Fibroblast of lung (primary cell): Measurements from ENCODE around the gene IL27RA. TPM values are rescaled to one million over a fixed set of nuclear protein-coding genes. Genes with fewer than 3 reads are reported as not detected.

ENCODE experiments used
- DNase-seq, 2 donors: peaks; one replicate each; pipeline versions ENCODE4 v3.0.0 to v3.0.0-alpha.2; 2010; ENCODE audit warnings: low read depth in 2 of 2
- H2AFZ ChIP-seq: 2 replicates; pipeline ENCODE4 v1.5.1; 2012; ENCODE audit warnings: low read length, control low read depth, inconsistent platforms
- H3K27ac ChIP-seq: 2 replicates; pipeline ENCODE4 v1.5.1; 2011; ENCODE audit warnings: low read length, control low read depth; ENCODE audit not compliant: insufficient read depth
- H3K27me3 ChIP-seq: 2 replicates; pipeline ENCODE4 v1.5.1; 2011; ENCODE audit warnings: mild to moderate bottlenecking, low read length; ENCODE audit not compliant: control insufficient read depth, insufficient read depth
- H3K36me3 ChIP-seq: 2 replicates; pipeline ENCODE4 v1.5.1; 2011; ENCODE audit warnings: low read length; ENCODE audit not compliant: control insufficient read depth, insufficient read depth
- H3K4me1 ChIP-seq: 2 replicates; pipeline ENCODE4 v1.5.1; 2011; ENCODE audit warnings: low read length; ENCODE audit not compliant: control insufficient read depth, insufficient read depth; ENCODE audit errors: extremely low read depth
- H3K4me2 ChIP-seq: 2 replicates; pipeline ENCODE4 v1.5.1; 2011; ENCODE audit warnings: low read length, control low read depth; ENCODE audit not compliant: insufficient read depth; ENCODE audit errors: extremely low read depth
- H3K4me3 ChIP-seq, 4 experiments: fragments of 200-600 bp in 1 of 4; sonication (generic) in 1 of 4; replicated peaks in 1 of 4; 2 replicates each; pipeline ENCODE4 v1.5.1; 2011 to 2016; ENCODE audit warnings: low read length in 4 of 4, low read depth in 3 of 4, mild to moderate bottlenecking in 3 of 4, control low read depth in 2 of 4, inconsistent platforms in 1 of 4, mixed read lengths in 1 of 4; ENCODE audit not compliant: insufficient read depth in 1 of 4; ENCODE audit errors: control extremely low read depth in 1 of 4
- H3K79me2 ChIP-seq: 2 replicates; pipeline ENCODE4 v1.5.1; 2012; ENCODE audit warnings: mild to moderate bottlenecking, low read length, inconsistent platforms; ENCODE audit not compliant: control insufficient read depth, insufficient read depth
- H3K9ac ChIP-seq: 2 replicates; pipeline ENCODE4 v1.5.1; 2011; ENCODE audit warnings: mild to moderate bottlenecking, low read length, control low read depth; ENCODE audit not compliant: insufficient read depth
- H3K9me3 ChIP-seq: 2 replicates; pipeline ENCODE4 v1.5.1; 2012; ENCODE audit warnings: low read depth, low read length; ENCODE audit not compliant: control insufficient read depth, insufficient read depth
- H4K20me1 ChIP-seq: 2 replicates; pipeline ENCODE4 v1.5.1; 2011; ENCODE audit warnings: low read length; ENCODE audit not compliant: control insufficient read depth, insufficient read depth; ENCODE audit errors: extremely low read depth
- CTCF ChIP-seq, 2 donors: IDR thresholded peaks in 1 of 2; conservative IDR thresholded peaks in 1 of 2; 1 replicate in 1 of 2; 2 replicates in 1 of 2; pipeline ENCODE4 v1.5.1; 2011 to 2012; ENCODE audit warnings: low read length in 2 of 2, control low read depth in 1 of 2, inconsistent platforms in 1 of 2, low read depth in 1 of 2, mild to moderate bottlenecking in 1 of 2
- EZH2 ChIP-seq: IDR thresholded peaks from 2 replicates; pipeline ENCODE4 v1.5.1; 2012; ENCODE audit warnings: low read length, control low read depth, mild to moderate bottlenecking; ENCODE audit errors: missing control alignments
- polyA plus RNA-seq, 2 donors: library from polyadenylated mRNA; depleted of rRNA in 1 of 2; stranded (reverse) in 1 of 2; unstranded in 1 of 2; fragments of >200 nt; gene quantifications; 2 replicates each; pipeline ENCODE4 v1.2.1, GENCODE V29; 2011 to 2012; ENCODE audit warnings: missing spikeins in 1 of 2
- total RNA-seq: library from RNA; depleted of rRNA; stranded (reverse); fragments of >200 nt; gene quantifications from 2 replicates; pipeline ENCODE4 v1.2.1, GENCODE V29; 2014

IL27RA gene
- total and polyA plus RNA-seq, 2 donors (not counting 1 experiment from before 2014, with no cell fraction given): 0.84 to 2.1 TPM

- TF ChIP-seq EZH2 (no peak), CTCF (conservative IDR thresholded peaks at IDR 0.05 in 1 of 2, IDR thresholded peaks at IDR 0.05 in 1 of 2; ENCODE audit: low read depth in 1 of 2, low read length in 2 of 2) (no peak)
- Histone ChIP-seq H3K4me2 (no peak overlapping the region), H3K36me3 (no peaks in the 10 kb centered on the region), H3K27ac (no peak overlapping the region), H3K9me3 (no peaks in the 10 kb centered on the region), H3K27me3 (peaks cover 5% of the 10 kb centered on the region), H3K4me3 (no peak overlapping the region), H3K4me1 (no peaks in the 10 kb centered on the region), H4K20me1 (no peaks in the 10 kb centered on the region), H3K9ac (no peak overlapping the region), H2AFZ (no peak overlapping the region), H3K79me2 (no peaks in the 10 kb centered on the region)
- DNase-seq: peak in 1 of 2 donors; percentile 72
Observed at GRCh38 chr19:14061081-14061749, 29.7 kb downstream of the IL27RA start.

GRCh38 chr19:14061751-14062557, 30.4 kb downstream of the IL27RA start, which contains the start of gene PALM3:
Gene PALM3 (minus strand): TSS chr19:14062076. CDS start chr19:14061980, 96 bp downstream.
- no peak within 1 kb of the TSS for H3K4me2 ChIP-seq
- H3K4me1 ChIP-seq: no peaks in the 10 kb centered on the region
- H3K9me3 ChIP-seq: no peaks in the 10 kb centered on the region
- no peak within 1 kb of the TSS for H2AFZ ChIP-seq
- H3K27me3 ChIP-seq: peaks cover 5% of the 10 kb centered on the region
- DNase-seq: no peak
- H3K4me3 ChIP-seq: no peak within 1 kb of the TSS
- no peak within 1 kb of the TSS for H3K9ac ChIP-seq
- no peaks in the 10 kb centered on the region for H3K36me3 ChIP-seq
- H3K79me2 ChIP-seq: no peaks in the 10 kb centered on the region
- H4K20me1 ChIP-seq: no peaks in the 10 kb centered on the region
- TF ChIP-seq CTCF (conservative IDR thresholded peaks at IDR 0.05 in 1 of 2, IDR thresholded peaks at IDR 0.05 in 1 of 2; ENCODE audit: low read depth in 1 of 2, low read length in 2 of 2): no peak
- TF ChIP-seq EZH2: no peak
- no peak within 1 kb of the TSS for H3K27ac ChIP-seq

- Histone ChIP-seq H3K4me3 (no peak overlapping the region), H3K9me3 (no peaks in the 10 kb centered on the region), H3K27me3 (peaks cover 5% of the 10 kb centered on the region), H3K4me1 (no peaks in the 10 kb centered on the region), H4K20me1 (no peaks in the 10 kb centered on the region), H3K79me2 (no peaks in the 10 kb centered on the region), H3K36me3 (no peaks in the 10 kb centered on the region), H3K4me2 (no peak overlapping the region), H3K27ac (no peak overlapping the region), H3K9ac (no peak overlapping the region), H2AFZ (no peak overlapping the region)
- no peak for DNase-seq
- no peak for TF ChIP-seq CTCF (conservative IDR thresholded peaks at IDR 0.05 in 1 of 2, IDR thresholded peaks at IDR 0.05 in 1 of 2; ENCODE audit: low read depth in 1 of 2, low read length in 2 of 2)
Observed at GRCh38 chr19:14062558-14062855, 30.9 kb downstream of the IL27RA start.
